Suprapubic skin (tissue), 2 donors: ENCODE results near the gene IFT27.

Experiments
- EP300 ChIP-seq: sonication (generic); formaldehyde crosslinking; IDR thresholded peaks from one replicate; pipeline ENCODE4 v1.6.1; 2017; ENCODE audit warnings: antibody characterized with exemption
- POLR2A ChIP-seq, 2 donors: fragments of 450-650 bp; IDR thresholded peaks; one replicate each; pipeline ENCODE4 v1.6.1; 2017; ENCODE audit warnings: antibody characterized with exemption in 2 of 2, mild to moderate bottlenecking in 2 of 2, moderate library complexity in 2 of 2

GRCh38 chr22:36764641-36765040, 11.3 kb downstream of the IFT27 start:
- TF ChIP-seq POLR2A (IDR thresholded peaks at IDR 0.05) (no peak), EP300 (no peak)
